Mesothelial cell of epicardium (in vitro differentiated cells): ENCODE data around the gene PLA2G4D. TPM values are rescaled to one million over a fixed set of nuclear protein-coding genes. Genes with fewer than 3 reads are reported as not detected.

ENCODE experiments used
- DNase-seq, 2 experiments: peaks; one replicate each; pipeline ENCODE4 v3.0.0; 2021; ENCODE audit warnings: low spot score in 2 of 2; ENCODE audit not compliant: unreplicated experiment in 2 of 2
- H3K27ac Mint-ChIP-seq: 2 replicates; pipeline ENCODE4 v1.8.0; 2021; ENCODE audit warnings: mixed read lengths
- H3K27me3 Mint-ChIP-seq: 2 replicates; pipeline ENCODE4 v1.8.0; 2021; ENCODE audit warnings: low read depth, mixed read lengths
- H3K36me3 Mint-ChIP-seq: 2 replicates; pipeline ENCODE4 v1.8.0; 2021; ENCODE audit warnings: mixed read lengths
- H3K4me1 Mint-ChIP-seq: 2 replicates; pipeline ENCODE4 v1.8.0; 2021; ENCODE audit warnings: mixed read lengths
- H3K4me3 Mint-ChIP-seq: 2 replicates; pipeline ENCODE4 v1.8.0; 2021; ENCODE audit warnings: mild to moderate bottlenecking, moderate library complexity, mixed read lengths
- H3K9me3 Mint-ChIP-seq: 2 replicates; pipeline ENCODE4 v1.8.0; 2021; ENCODE audit warnings: mixed read lengths
- CTCF ChIP-seq: fragments of 200-600 bp; sonication (generic); IDR thresholded peaks from one replicate; pipeline ENCODE4 v1.5.0; 2021; ENCODE audit warnings: antibody characterized with exemption; ENCODE audit not compliant: unreplicated experiment
- total RNA-seq: library from RNA; stranded (reverse); gene quantifications from 3 replicates; pipeline ENCODE4 v1.2.1, GENCODE V29; 2021

Gene PLA2G4D
- total RNA-seq, 1 donor from 2014 or later: not detected

- peak; percentile 93 for TF ChIP-seq CTCF
- Mint-ChIP-seq H3K4me1 (peaks cover 10% of the 10 kb centered on the region), H3K4me3 (no peak overlapping the region), H3K27ac (no peak overlapping the region), H3K27me3 (peaks cover 94% of the 10 kb centered on the region), H3K9me3 (no peaks in the 10 kb centered on the region), H3K36me3 (no peaks in the 10 kb centered on the region)
- DNase-seq: peak in 1 of 2 experiments; percentile 72
These were observed 9.7 kb downstream of the PLA2G4D start for GRCh38 chr15:42084465-42085235.

GRCh38 chr15:42083916-42084315 is 10.4 kb downstream of the PLA2G4D start:
- H3K27me3 Mint-ChIP-seq: peaks cover 94% of the 10 kb centered on the region
- H3K27ac Mint-ChIP-seq: no peak overlapping the region
- DNase-seq: no peak
- peaks cover 10% of the 10 kb centered on the region for H3K4me1 Mint-ChIP-seq
- no peaks in the 10 kb centered on the region for H3K9me3 Mint-ChIP-seq
- no peak overlapping the region for H3K4me3 Mint-ChIP-seq
- no peaks in the 10 kb centered on the region for H3K36me3 Mint-ChIP-seq
- TF ChIP-seq CTCF: no peak

- H3K36me3 Mint-ChIP-seq: no peaks in the 10 kb centered on the region
- H3K4me1 Mint-ChIP-seq: peaks cover 10% of the 10 kb centered on the region
- peaks cover 94% of the 10 kb centered on the region for H3K27me3 Mint-ChIP-seq
- H3K4me3 Mint-ChIP-seq: no peak overlapping the region
- DNase-seq: no peak
- no peaks in the 10 kb centered on the region for H3K9me3 Mint-ChIP-seq
- no peak for TF ChIP-seq CTCF
- no peak overlapping the region for H3K27ac Mint-ChIP-seq
These were observed 10.8 kb downstream of the PLA2G4D start for GRCh38 chr15:42083605-42083908.

GRCh38 chr15:42082823-42083604 is 11.3 kb downstream of the PLA2G4D start:
- DNase-seq: no peak
- Mint-ChIP-seq H3K27ac (no peak overlapping the region), H3K36me3 (no peaks in the 10 kb centered on the region), H3K4me1 (peaks cover 11% of the 10 kb centered on the region), H3K27me3 (peaks cover 91% of the 10 kb centered on the region), H3K4me3 (no peak overlapping the region), H3K9me3 (no peaks in the 10 kb centered on the region)
- TF ChIP-seq CTCF: no peak

- TF ChIP-seq CTCF: no peak
- no peaks in the 10 kb centered on the region for H3K36me3 Mint-ChIP-seq
- no peak overlapping the region for H3K27ac Mint-ChIP-seq
- no peak for DNase-seq
- peaks cover 17% of the 10 kb centered on the region for H3K4me1 Mint-ChIP-seq
- H3K27me3 Mint-ChIP-seq: peaks cover 89% of the 10 kb centered on the region
- no peaks in the 10 kb centered on the region for H3K9me3 Mint-ChIP-seq
- H3K4me3 Mint-ChIP-seq: no peak overlapping the region
These were observed 12.2 kb downstream of the PLA2G4D start for GRCh38 chr15:42082141-42082540.
